OCI-M1 (cell line): ENCODE data around the gene CAP1.

ENCODE experiments used
- DNase-seq: peaks from one replicate; lab custom pipeline; 2025; lab: John Stamatoyannopoulos, UW

CAP1 gene

GRCh38 chr1:40095806-40096205, 55.3 kb downstream of the CAP1 start:
- no peak for DNase-seq

DNA sequence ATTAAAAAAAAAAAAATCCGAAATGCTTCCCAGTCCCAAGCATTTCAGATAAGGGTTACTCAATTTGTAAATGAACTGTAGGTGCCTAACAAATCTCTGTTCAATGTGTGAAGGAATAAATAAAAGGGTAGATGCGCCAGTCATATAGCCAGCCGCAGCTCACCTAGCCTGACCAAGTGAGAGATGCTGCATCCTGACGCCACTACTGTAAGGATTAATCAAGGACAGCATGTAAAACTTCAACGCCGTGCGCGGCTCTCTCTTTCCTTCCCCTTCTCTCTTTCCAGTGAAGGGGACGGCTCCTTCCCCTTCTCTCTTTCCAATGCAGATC, 56.1 kb downstream of the CAP1 start:
- DNase-seq: no peak

- DNase-seq: peak; percentile 81
Observed at GRCh38 chr1:40096977-40097782, 56.7 kb downstream of the CAP1 start, which contains the start of gene PPT1. TSS of gene PPT1 (minus strand) at chr1:40097252. CDS start at chr1:40097238, 14 bp downstream.

- no peak for DNase-seq
Observed at GRCh38 chr1:40102038-40102437, 61.5 kb downstream of the CAP1 start.

DNA sequence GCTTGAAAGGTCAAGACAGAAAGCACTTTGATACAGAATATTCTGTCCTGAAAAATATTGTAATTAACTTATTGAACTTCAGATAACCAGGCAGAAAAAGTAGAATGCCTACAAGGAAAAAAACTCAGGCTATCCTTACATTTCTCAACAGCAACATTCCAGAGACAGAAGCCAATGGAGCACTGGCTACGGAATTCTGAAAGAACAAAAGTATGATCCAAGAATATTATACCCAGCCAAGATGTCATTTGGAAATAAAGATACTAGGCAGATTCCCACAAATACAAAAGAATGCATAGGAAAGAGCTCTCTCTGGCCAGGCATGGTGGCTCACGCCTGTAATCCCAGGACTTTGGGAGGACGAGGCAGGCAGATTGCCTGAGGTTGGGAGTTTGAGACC, 62.4 kb downstream of the CAP1 start:
- no peak for DNase-seq

DNA sequence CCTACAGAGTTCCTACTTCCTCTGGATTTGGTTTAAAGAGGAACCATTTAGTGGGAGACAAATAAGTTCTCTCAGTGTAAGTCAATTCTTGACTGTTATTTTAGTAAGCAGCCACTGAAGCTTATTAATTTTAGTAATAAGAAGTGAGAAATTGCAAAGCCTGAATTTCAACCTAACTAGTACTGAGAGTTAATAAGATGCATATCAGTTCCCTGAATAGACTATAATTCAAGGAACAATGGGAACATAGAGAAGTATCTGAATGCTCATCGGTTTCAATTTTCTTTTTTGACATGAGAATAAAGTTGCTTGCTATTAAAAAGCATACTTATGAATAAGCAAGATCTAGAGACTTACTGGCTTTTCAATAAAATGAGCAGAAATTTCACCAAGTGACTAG, 64.5 kb downstream of the CAP1 start:
- DNase-seq: no peak

GRCh38 chr1:40107290-40107959, 66.9 kb downstream of the CAP1 start:
- DNase-seq: no peak

GRCh38 chr1:40110389-40110788, 69.9 kb downstream of the CAP1 start:
- no peak for DNase-seq

DNA sequence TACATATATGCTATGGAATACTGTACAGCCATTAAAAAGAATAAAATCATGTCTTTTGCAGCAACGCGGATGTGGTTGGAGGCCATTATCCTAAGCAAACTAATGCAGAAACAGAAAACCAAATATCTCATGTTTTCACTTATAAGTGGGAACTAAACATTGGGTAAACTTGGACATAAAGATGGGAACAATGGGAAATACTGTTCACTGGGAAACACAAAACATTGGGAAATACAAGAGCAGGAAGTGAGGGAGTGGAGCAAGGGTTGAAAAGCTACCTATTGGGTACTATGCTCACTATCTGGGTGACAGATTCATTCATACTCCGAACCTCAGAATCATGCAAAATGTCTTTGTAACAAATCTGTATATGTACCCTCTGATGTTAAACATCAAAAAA, 73.9 kb downstream of the CAP1 start:
- DNase-seq: no peak

DNA sequence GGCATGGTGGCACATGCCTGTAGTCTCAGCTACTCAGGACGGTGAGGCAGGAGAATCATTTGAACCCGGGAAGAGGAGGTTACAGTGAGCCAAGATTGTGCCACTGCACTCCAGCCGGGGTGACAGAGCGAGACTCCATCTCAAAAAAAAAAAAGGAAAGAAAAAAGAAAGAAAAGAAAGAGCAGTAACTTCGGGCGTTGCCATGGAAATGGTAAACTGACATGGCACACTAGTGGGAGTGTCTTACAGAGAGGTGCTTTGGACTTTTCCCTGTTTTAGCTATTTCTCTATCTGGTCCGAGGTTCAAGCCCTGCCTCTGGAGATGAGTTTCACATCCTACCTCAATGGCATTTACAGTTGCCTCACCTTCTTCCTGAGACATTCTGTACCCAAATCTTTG, 79.6 kb downstream of the CAP1 start:
- DNase-seq: no peak
